Keratinocyte (primary cell): ENCODE data around the gene ZFYVE28. TPM values are rescaled to one million over a fixed set of nuclear protein-coding genes. Genes with fewer than 3 reads are reported as not detected.

Source experiments
- DNase-seq: peaks from one replicate; pipeline ENCODE4 v3.0.0-alpha.2; 2011; ENCODE audit warnings: low read depth, missing footprints, low spot score
- FAIRE-seq: peaks from 2 replicates; lab custom pipeline; 2011; peaks lifted over from hg19 to GRCh38; lab: Jason Lieb, UNC
- H2AFZ ChIP-seq: 2 replicates; pipeline ENCODE4 v1.6.0; 2012; ENCODE audit warnings: low read length, control low read depth, inconsistent platforms; ENCODE audit not compliant: control insufficient read depth
- H3K27ac ChIP-seq: 2 replicates; pipeline ENCODE4 v1.5.1; 2011; ENCODE audit warnings: low read length; ENCODE audit not compliant: control insufficient read depth, insufficient read depth
- H3K27me3 ChIP-seq: 3 replicates; pipeline ENCODE4 v1.6.0; 2011; ENCODE audit warnings: low read length; ENCODE audit not compliant: control insufficient read depth, insufficient read depth; ENCODE audit errors: extremely low read depth
- H3K36me3 ChIP-seq, 2 experiments: 2 replicates in 1 of 2; 3 replicates in 1 of 2; pipeline ENCODE4 v1.5.1; 2011; ENCODE audit warnings: low read length in 2 of 2, mild to moderate bottlenecking in 1 of 2; ENCODE audit not compliant: control insufficient read depth in 2 of 2, insufficient read depth in 2 of 2; ENCODE audit errors: extremely low read depth in 1 of 2
- H3K4me1 ChIP-seq: 3 replicates; pipeline ENCODE4 v1.5.1; 2011; ENCODE audit warnings: low read length; ENCODE audit not compliant: control insufficient read depth, insufficient read depth; ENCODE audit errors: extremely low read depth
- H3K4me2 ChIP-seq: 3 replicates; pipeline ENCODE4 v1.6.0; 2011; ENCODE audit warnings: low read depth, low read length; ENCODE audit not compliant: control insufficient read depth, insufficient read depth; ENCODE audit errors: extremely low read depth
- H3K4me3 ChIP-seq, 3 experiments: fragments of 200-600 bp in 1 of 3; sonication (generic) in 1 of 3; 2 replicates in 2 of 3; 3 replicates in 1 of 3; pipeline ENCODE4 v1.5.1; 2011 to 2016; ENCODE audit warnings: low read length in 3 of 3, mild to moderate bottlenecking in 3 of 3, control low read depth in 2 of 3, inconsistent platforms in 1 of 3, low read depth in 1 of 3, mixed read lengths in 1 of 3, mixed run types in 1 of 3, moderate library complexity in 1 of 3; ENCODE audit not compliant: control insufficient read depth in 2 of 3, insufficient read depth in 2 of 3; ENCODE audit errors: extremely low read depth in 1 of 3
- H3K79me2 ChIP-seq: 2 replicates; pipeline ENCODE4 v1.6.0; 2012; ENCODE audit warnings: low read length; ENCODE audit not compliant: control insufficient read depth, insufficient read depth
- H3K9ac ChIP-seq: 3 replicates; pipeline ENCODE4 v1.6.0; 2011; ENCODE audit warnings: low read length; ENCODE audit not compliant: control insufficient read depth, insufficient read depth; ENCODE audit errors: extremely low read depth
- H3K9me1 ChIP-seq: 3 replicates; pipeline ENCODE4 v1.6.0; 2011; ENCODE audit warnings: low read length; ENCODE audit not compliant: control insufficient read depth, insufficient read depth; ENCODE audit errors: extremely low read depth
- H3K9me3 ChIP-seq: 2 replicates; pipeline ENCODE4 v1.5.1; 2012; ENCODE audit warnings: low read depth, low read length; ENCODE audit not compliant: control insufficient read depth
- H4K20me1 ChIP-seq: 3 replicates; pipeline ENCODE4 v1.6.0; 2011; ENCODE audit warnings: low read length; ENCODE audit not compliant: control insufficient read depth, insufficient read depth; ENCODE audit errors: extremely low read depth
- EZH2 ChIP-seq: IDR thresholded peaks from one replicate; pipeline ENCODE4 v1.6.1; 2012; ENCODE audit warnings: inconsistent platforms, mild to moderate bottlenecking, low read length, moderate library complexity
- dilution Hi-C: fragments of 300-500 bp; cut with MboI; formaldehyde crosslinking; loops from one replicate; pipeline ENCODE4 v1.7.0; 2020; ENCODE audit warnings: low sequenced_read_pairs; ENCODE audit not compliant: extremely low pct_ligation_motif_present
- polyA plus RNA-seq, 5 experiments: library from polyadenylated mRNA; depleted of rRNA in 3 of 5; stranded (reverse) in 3 of 5; stranded (forward) in 1 of 5; unstranded in 1 of 5; fragments of >200 nt; gene quantifications; 1 replicate in 1 of 5; 2 replicates in 3 of 5; 3 replicates in 1 of 5; pipeline versions ENCODE4 v1.2.1 to v1.2.3, GENCODE V29; 2011 to 2012; ENCODE audit warnings: missing spikeins in 2 of 5, low read depth in 1 of 5, low replicate concordance in 1 of 5
- TF ChIP-seq, protein P1 (sequence below), 3 experiments: IDR thresholded peaks in 1 of 3; conservative IDR thresholded peaks in 1 of 3; optimal IDR thresholded peaks in 1 of 3; 2 replicates in 2 of 3; 3 replicates in 1 of 3; pipeline versions ENCODE3 to v1.5.1; 2011; ENCODE audit warnings: low read length in 3 of 3, mild to moderate bottlenecking in 3 of 3, moderate library complexity in 2 of 3, control low read depth in 1 of 3, inconsistent platforms in 1 of 3; ENCODE audit not compliant: insufficient read depth in 2 of 3; ENCODE audit errors: extremely low read depth in 1 of 3

The ZFYVE28 gene
- polyA plus RNA-seq, 1 donor (not counting 4 experiments of a cell fraction or from before 2014, with no cell fraction given): 0.33 TPM

DNA sequence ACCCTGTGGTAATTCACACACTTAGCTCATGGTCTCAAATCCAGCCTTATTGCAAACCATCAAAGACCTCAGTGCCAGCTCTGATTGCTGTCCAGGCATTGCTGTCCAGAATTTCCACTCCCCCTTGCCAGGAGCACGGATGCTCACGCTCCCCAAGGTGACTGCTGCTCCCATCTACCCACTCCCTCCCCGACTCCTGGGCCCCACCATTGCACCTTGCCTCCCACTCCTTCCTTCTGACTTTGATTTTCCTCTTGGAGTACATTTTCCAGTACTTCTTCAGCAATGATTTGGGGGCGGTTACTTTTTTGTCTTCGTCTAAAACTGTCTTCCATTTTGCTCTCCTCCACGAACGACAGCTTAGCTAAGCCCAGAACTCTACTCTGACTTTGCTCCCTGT lies 11.5 kb downstream of the ZFYVE28 start:
- Histone ChIP-seq H3K4me3 (no peak overlapping the region), H3K27ac (no peak overlapping the region), H3K9ac (no peak overlapping the region), H3K9me1 (no peaks in the 10 kb centered on the region), H2AFZ (no peak overlapping the region), H3K4me1 (peaks cover 6% of the 10 kb centered on the region), H3K9me3 (no peaks in the 10 kb centered on the region), H3K36me3 (no peaks in the 10 kb centered on the region), H3K4me2 (no peak overlapping the region), H3K79me2 (no peaks in the 10 kb centered on the region), H4K20me1 (no peaks in the 10 kb centered on the region), H3K27me3 (peaks cover 16% of the 10 kb centered on the region)
- no peak for DNase-seq
- TF ChIP-seq EZH2: no peak
- TF ChIP-seq, protein P1, sequence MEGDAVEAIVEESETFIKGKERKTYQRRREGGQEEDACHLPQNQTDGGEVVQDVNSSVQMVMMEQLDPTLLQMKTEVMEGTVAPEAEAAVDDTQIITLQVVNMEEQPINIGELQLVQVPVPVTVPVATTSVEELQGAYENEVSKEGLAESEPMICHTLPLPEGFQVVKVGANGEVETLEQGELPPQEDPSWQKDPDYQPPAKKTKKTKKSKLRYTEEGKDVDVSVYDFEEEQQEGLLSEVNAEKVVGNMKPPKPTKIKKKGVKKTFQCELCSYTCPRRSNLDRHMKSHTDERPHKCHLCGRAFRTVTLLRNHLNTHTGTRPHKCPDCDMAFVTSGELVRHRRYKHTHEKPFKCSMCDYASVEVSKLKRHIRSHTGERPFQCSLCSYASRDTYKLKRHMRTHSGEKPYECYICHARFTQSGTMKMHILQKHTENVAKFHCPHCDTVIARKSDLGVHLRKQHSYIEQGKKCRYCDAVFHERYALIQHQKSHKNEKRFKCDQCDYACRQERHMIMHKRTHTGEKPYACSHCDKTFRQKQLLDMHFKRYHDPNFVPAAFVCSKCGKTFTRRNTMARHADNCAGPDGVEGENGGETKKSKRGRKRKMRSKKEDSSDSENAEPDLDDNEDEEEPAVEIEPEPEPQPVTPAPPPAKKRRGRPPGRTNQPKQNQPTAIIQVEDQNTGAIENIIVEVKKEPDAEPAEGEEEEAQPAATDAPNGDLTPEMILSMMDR (optimal IDR thresholded peaks at IDR 0.05 in 1 of 3, IDR thresholded peaks at IDR 0.05 in 1 of 3, conservative IDR thresholded peaks at IDR 0.05 in 1 of 3; ENCODE audit: extremely low read depth in 1 of 3, insufficient read depth in 2 of 3, low read length in 3 of 3): no peak
- dilution Hi-C loops: no loop called here
- no peak for FAIRE-seq

DNA sequence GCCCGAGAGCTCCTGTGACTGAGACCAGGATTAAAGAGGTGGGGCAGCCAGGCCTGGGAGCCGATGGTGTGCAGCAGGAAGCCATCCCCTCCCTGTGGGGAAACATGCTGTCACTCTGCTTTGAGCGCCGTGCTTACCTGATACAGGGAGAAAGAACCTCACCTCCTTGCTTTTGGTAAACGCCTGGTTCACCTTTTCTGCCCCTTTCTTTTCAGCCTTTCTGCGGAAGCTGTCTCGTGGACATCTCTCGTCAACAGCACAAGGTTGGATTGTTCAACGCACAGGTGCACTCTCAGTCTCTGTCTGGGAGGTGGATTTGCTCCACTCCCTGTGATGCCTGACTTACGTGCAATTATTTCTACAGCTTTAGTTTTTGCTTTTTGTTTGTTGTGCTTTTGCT lies 12.0 kb downstream of the ZFYVE28 start:
- Histone ChIP-seq H3K4me1 (peaks cover 6% of the 10 kb centered on the region), H3K9me1 (no peaks in the 10 kb centered on the region), H3K9ac (no peak overlapping the region), H3K27me3 (peaks cover 22% of the 10 kb centered on the region), H2AFZ (no peak overlapping the region), H3K4me2 (no peak overlapping the region), H3K27ac (no peak overlapping the region), H3K9me3 (no peaks in the 10 kb centered on the region), H3K36me3 (no peaks in the 10 kb centered on the region), H3K4me3 (no peak overlapping the region), H4K20me1 (no peaks in the 10 kb centered on the region), H3K79me2 (no peaks in the 10 kb centered on the region)
- no peak for DNase-seq
- no peak for TF ChIP-seq EZH2
- TF ChIP-seq, protein P1 (optimal IDR thresholded peaks at IDR 0.05 in 1 of 3, IDR thresholded peaks at IDR 0.05 in 1 of 3, conservative IDR thresholded peaks at IDR 0.05 in 1 of 3; ENCODE audit: extremely low read depth in 1 of 3, insufficient read depth in 2 of 3, low read length in 3 of 3): no peak
- no peak for FAIRE-seq
- dilution Hi-C loops: no loop called here
